Caki2 (cell line): ENCODE data around the gene NONO. TPM values are rescaled to one million over a fixed set of nuclear protein-coding genes. Genes with fewer than 3 reads are reported as not detected.
A peak's percentile ranks its signal among the peaks of the same experiment; 100 is the strongest.
"Not testable (repeated sequence)": the region's sequence is repeated elsewhere in the genome, so short reads cannot be mapped to it uniquely, and the experiment has no call there.

ENCODE experiments used
- DNase-seq: peaks from one replicate; pipeline ENCODE4 v3.0.0-alpha.2; 2015; ENCODE audit warnings: low read depth
- in situ Hi-C: cut with HindIII; loops from 2 replicates; pipeline ENCODE4 v1.10.0; 2016; ENCODE audit warnings: low sequenced_read_pairs, low pct_unique_long_range_greater_than_20kb, mixed read lengths
- total RNA-seq: library from RNA; depleted of rRNA; stranded (reverse); fragments of >200 nt; shearing (Covaris generic); gene quantifications from 2 replicates; pipeline ENCODE4 v1.2.3, GENCODE V29; 2014; ENCODE audit warnings: low replicate concordance; rRNA removed

NONO gene, protein sequence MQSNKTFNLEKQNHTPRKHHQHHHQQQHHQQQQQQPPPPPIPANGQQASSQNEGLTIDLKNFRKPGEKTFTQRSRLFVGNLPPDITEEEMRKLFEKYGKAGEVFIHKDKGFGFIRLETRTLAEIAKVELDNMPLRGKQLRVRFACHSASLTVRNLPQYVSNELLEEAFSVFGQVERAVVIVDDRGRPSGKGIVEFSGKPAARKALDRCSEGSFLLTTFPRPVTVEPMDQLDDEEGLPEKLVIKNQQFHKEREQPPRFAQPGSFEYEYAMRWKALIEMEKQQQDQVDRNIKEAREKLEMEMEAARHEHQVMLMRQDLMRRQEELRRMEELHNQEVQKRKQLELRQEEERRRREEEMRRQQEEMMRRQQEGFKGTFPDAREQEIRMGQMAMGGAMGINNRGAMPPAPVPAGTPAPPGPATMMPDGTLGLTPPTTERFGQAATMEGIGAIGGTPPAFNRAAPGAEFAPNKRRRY
- 523 TPM in 2 replicates for total RNA-seq

DNA sequence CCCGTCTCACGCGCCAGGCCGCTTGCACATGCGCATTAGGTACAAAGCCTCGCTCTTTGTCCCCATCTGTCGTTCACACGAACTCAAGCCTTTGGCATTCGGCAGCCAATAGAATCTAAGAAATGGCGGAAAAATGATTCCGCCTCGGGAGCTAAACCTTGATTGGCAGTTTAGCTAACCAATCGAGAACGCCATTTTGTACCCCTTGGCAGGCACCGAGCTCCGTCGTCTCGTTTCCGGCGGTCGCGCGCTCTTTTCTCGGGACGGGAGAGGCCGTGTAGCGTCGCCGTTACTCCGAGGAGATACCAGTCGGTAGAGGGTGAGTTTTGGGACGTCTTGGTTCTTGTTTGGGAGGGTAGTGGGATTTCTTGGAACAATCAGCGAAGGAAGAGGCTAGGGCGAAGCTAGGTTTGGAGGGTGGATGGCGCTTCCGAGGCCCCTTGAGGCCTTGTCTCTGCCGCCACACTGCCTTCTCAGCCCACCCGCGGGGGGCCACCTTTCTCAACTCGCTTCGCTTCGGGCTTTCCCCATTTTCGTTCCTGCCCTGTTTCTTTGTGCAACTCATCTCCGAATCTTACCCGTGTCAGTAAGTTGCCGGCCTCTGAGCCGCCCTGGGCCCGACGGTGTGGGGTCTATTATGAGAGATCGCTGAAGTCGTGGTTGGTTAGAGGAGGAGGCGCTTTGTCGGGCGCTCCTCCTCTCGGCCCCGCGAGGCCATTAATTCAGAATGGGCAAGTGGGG lies at the start of gene NONO:
Gene NONO (plus strand): TSS at position 233 of the 741 bp plus-strand sequence. CDS start 7,003 bp downstream, outside the sequence.
- in situ Hi-C loops, result no loop called here
- peak; percentile 92 for DNase-seq

DNA sequence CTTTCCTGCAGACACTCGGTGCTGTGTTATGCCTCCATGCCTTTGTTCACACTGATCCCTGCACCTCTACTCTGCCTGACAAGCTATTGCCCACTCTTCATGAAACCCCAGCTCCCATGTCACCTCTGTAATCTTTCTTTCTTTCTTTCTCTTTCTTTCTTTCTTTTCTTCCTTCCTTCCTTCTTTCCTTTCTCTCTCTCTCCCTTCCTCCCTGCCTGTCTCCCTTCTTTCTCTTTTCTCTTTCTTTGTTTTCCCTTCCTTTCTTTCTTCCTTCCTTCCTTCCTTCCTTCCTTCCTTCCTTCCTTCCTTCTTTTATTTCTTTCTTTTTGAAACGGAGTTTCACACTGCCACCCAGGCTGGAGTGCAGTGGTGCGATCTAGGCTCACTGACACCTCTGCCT lies 48.0 kb upstream of the NONO start:
- DNase-seq, result no peak

DNA sequence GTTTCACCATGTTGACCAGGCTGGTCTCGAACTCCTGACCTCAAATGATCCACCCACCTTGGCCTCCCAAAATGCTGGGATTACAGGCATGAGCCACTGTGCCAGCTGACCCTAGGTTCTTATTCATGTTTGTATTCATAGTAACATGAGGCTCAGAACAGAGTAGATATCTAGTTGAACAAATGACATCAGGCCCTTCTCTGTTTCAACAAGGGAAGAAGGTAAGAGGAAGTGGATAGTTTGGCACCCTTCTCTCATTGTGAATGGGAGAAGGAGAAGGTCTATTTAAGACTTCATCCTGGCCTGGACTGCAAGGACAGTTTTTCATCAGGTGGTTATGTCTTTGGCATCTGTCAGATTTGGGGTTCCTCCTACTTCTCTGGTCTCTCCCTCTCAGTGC lies 46.6 kb upstream of the NONO start:
- in situ Hi-C loops, result no loop called here
- no peak for DNase-seq

More for the DNA sequence above, 48.0 kb upstream of the NONO start:
- in situ Hi-C loops, result no loop called here

DNA sequence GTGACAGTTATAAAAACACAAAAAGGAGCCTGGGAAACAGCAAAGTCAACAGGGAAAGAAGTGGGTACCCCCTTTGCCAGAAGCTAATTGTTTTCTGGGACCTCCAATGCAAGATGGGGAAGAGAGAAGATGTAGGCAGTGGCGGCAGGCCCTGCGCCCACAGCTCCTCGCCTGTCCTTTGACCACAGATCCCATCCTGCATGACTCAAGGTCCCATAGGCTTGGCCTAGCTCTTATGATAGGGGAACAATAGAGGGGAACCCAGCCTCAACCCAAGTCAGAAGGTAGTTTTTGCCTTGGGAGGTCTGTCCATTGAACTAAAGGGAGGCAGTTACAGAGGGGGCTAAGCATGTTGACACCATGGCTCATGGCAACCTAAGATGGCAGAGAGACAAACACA lies 43.7 kb upstream of the NONO start:
- in situ Hi-C loops, result no loop called here
- no peak for DNase-seq

DNA sequence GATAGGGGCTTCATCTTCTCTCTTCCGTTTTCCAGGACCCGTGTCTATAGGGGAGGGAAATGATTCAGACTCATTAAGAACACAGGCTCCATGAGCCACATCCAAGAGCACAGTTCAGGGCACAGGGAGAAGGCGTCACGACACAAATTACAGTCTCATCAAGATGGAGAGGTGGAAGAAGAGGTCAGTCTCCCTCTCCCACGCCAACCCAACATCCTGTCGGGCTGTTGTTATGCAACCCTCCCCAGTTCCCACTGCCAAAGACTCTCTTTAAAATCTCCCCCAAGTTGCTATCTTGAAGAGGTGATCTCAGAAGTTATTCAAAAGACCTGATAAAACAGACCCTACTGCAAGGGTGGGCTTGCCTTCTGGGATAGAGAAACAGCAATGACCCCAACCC lies 42.1 kb upstream of the NONO start:
- in situ Hi-C loops, result no loop called here
- DNase-seq, result no peak

DNA sequence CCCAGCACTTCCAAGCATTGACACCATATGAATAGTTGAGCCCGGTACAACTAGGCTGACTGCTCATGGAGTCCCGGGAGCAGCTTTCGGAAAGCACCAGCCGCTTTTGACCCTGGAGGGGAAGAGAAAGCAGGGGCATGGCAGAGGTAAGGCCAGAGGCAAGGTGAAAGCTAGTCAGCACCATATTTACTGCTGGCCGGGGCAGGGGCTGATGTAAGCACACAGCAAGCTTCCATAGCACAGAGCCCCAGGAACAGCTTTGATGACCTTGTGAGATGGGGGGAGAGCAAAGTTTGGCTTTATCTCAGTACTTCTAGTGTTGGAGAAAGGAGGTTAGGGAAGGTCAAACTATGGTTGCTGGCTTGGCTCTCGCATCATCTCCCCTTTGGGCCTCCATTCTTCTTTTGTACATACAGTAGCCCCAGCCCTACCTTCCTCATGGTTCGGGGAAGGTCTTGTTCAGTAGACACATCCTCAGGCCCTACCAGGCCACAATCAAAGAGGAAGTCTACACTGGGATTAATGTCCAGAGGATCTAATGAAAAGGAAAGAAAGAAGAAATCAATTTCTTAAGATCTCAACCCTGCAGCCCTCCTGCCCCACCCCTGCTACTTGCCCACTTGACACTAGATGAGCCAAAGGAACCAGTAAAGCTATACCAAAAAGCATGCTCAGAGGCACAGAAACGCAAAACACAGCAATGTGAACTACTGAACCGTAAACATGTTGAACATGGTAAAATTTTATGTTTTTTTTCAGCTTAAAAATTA lies 38.9 kb upstream of the NONO start:
- DNase-seq, result no peak
- in situ Hi-C loops, result no loop called here

DNA sequence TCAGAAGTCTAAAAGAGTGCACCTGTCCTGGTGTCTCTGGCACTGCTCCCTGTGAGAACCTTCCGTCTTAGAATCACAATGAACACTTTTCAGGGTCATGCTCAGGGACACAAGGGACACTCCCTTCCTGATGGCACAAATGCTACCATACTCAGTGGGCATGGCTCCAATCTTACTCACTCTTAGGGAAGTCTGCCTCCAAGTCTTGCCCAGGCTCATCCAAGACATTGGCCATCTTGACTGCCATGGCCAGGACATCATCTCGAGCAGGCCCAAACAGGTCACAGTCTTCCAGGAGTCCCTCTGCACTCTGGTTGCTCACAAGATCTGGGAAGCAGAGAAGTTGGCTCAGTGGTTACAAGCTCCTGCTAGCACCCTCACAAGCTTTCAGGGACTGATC lies 38.3 kb upstream of the NONO start:
- DNase-seq, result no peak
- in situ Hi-C loops, result no loop called here

GRCh38 chrX:71250841-71251240 lies 32.6 kb upstream of the NONO start:
- in situ Hi-C loops, result no loop called here
- no peak for DNase-seq

- in situ Hi-C loops, result no loop called here
- no peak for DNase-seq
Observed at GRCh38 chrX:71251466-71251973, 31.9 kb upstream of the NONO start.

GRCh38 chrX:71252221-71252620 lies 31.2 kb upstream of the NONO start:
- no peak for DNase-seq
- in situ Hi-C loops, result no loop called here

DNA sequence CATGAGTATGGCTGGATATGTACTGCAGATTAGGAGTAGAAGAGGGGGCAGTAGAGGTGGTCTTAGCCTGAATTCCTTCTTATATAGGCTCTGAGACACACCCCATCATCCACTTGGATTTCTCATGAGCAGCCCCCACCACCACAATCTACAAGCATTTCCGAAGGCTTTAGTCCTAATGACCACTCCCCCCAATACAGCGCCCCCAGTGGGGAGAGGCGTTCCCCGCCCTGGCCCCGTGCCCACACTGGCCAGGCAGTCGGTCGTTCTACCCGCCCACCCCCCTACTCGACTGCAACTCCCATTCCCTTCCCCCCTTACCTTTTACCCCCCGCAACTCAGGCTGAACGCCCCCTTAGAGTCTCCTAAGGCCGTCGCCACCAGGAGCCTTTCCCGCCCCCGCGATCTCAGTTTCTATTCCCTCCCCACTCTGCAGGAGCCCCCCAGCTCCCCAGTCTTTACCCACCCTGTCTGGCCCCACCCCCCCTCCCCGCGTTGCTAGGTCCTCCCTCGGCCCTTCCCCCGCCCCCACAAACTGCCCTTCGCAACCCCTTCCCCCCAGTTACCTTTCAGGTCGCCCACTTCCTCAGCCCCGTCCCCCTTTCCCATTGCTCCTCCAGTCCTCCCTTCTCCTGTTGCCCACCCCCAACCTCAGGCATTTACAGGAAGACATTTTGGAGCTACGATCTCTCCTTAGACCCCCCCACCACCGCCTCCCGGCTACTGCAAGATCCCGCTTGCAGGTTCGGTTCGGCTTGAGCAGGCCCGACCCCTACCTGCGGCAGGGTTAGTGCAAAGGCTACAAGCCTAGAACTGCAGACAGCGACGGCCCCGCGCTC lies 30.0 kb upstream of the NONO start:
- in situ Hi-C loops, result no loop called here
- no peak for DNase-seq

- in situ Hi-C loops, result no loop called here
- DNase-seq, result peak; percentile 80
Observed at GRCh38 chrX:71254092-71254963, 29.1 kb upstream of the NONO start, which contains the start of gene ZMYM3. Gene ZMYM3 (minus strand): TSS chrX:71254140. CDS start chrX:71253255, 885 bp downstream.

DNA sequence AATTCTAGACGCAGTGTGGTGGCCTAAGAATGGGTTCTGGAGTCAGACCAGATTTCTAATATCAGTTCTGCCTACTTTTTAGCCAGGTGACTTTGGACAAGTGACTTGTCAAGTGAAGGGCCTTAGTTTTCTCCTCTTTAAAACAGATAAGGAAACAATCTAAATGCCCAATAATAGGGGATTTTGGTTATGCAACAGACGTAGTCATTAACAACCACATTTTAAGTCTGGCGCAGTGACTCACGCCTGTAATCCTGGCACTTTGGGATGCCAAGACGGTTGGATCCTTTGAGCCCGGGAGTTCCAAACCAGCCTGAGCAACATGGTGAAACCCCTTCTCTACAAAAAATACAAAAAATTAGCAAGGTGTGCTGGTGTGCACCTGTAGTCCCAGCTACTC lies 27.4 kb upstream of the NONO start:
- in situ Hi-C loops, result no loop called here
- DNase-seq, result no peak

- in situ Hi-C loops, result no loop called here
- DNase-seq, result no peak
Observed at GRCh38 chrX:71256856-71257255, 26.6 kb upstream of the NONO start.

GRCh38 chrX:71268624-71269023 lies 14.8 kb upstream of the NONO start:
- DNase-seq, in situ Hi-C loops: not testable (repeated sequence)

- in situ Hi-C loops, result no loop called here
- DNase-seq, result no peak
Observed at GRCh38 chrX:71269801-71270395, 13.5 kb upstream of the NONO start.
